Neural progenitor cell (in vitro differentiated cells): ENCODE data around the gene RPP25.

Experiments
- EZH2 ChIP-seq: fragments of 200-600 bp; sonication (generic); IDR thresholded peaks from 2 replicates; pipeline ENCODE4 v1.6.1; 2017; ENCODE audit warnings: antibody characterized with exemption, mild to moderate bottlenecking, moderate library complexity
- TF ChIP-seq, protein P1 (sequence below): fragments of 200-600 bp; sonication (generic); IDR thresholded peaks from 2 replicates; pipeline ENCODE4 v1.5.1; 2017; ENCODE audit warnings: antibody characterized with exemption, mild to moderate bottlenecking

DNA sequence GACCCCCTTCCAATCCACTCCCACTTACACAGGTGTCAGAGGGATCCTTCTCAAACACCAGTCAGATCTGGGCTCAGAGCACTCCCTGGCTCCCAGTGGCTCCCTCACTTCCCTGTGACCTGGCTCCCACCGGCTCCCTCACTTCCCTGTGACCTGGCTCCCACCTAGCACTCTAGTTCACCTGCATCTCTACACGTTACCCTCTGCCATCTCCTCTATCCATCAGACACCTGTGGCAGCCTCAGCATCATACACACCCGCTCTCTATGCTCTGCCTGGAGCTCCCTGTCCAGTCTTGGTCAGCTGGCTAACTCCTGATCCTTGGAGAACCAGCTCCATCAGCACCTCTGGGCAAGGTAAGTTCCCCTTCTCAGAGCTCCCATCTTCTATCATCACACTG lies 5.6 kb downstream of the RPP25 start:
- TF ChIP-seq, protein P1, sequence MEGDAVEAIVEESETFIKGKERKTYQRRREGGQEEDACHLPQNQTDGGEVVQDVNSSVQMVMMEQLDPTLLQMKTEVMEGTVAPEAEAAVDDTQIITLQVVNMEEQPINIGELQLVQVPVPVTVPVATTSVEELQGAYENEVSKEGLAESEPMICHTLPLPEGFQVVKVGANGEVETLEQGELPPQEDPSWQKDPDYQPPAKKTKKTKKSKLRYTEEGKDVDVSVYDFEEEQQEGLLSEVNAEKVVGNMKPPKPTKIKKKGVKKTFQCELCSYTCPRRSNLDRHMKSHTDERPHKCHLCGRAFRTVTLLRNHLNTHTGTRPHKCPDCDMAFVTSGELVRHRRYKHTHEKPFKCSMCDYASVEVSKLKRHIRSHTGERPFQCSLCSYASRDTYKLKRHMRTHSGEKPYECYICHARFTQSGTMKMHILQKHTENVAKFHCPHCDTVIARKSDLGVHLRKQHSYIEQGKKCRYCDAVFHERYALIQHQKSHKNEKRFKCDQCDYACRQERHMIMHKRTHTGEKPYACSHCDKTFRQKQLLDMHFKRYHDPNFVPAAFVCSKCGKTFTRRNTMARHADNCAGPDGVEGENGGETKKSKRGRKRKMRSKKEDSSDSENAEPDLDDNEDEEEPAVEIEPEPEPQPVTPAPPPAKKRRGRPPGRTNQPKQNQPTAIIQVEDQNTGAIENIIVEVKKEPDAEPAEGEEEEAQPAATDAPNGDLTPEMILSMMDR, result no peak
- TF ChIP-seq EZH2, result no peak
